Measurements from ENCODE around the gene ATL3. TPM values are rescaled to one million over a fixed set of nuclear protein-coding genes. Genes with fewer than 3 reads are reported as not detected.
A peak's percentile ranks its signal among the peaks of the same experiment; 100 is the strongest.

Gene ATL3
- total RNA-seq, 1 donor from 2014 or later: 78.6 TPM

- no peak for TF ChIP-seq CTCF (IDR thresholded peaks at IDR 0.05)
- H3K4me1 ChIP-seq: peaks cover 29% of the 10 kb centered on the region
Observed at GRCh38 chr11:63683133-63683991, 12.2 kb upstream of the ATL3 start.

GRCh38 chr11:63682066-63683021 is 11.2 kb upstream of the ATL3 start:
- no peaks in the 10 kb centered on the region for H3K36me3 ChIP-seq
- intact Hi-C loops (cut with DNase I): no loop called here
- no peak for ATAC-seq
- peaks cover 29% of the 10 kb centered on the region for H3K4me1 ChIP-seq
- TF ChIP-seq CTCF (IDR thresholded peaks at IDR 0.05): no peak
- no peaks in the 10 kb centered on the region for H3K27me3 ChIP-seq
- peak overlapping the region; percentile 92 for H3K27ac ChIP-seq
- H3K4me3 ChIP-seq: peak overlapping the region; percentile 92
- no peak for DNase-seq
- H3K9me3 ChIP-seq: no peaks in the 10 kb centered on the region

More at GRCh38 chr11:63683133-63683991, 12.2 kb upstream of the ATL3 start:
- DNase-seq (no peak), ATAC-seq (no peak)
- intact Hi-C loops (cut with DNase I): no loop called here
- peak overlapping the region; percentile 92 for H3K4me3 ChIP-seq
- H3K27me3 ChIP-seq: no peaks in the 10 kb centered on the region
- peak overlapping the region; percentile 49 for H3K27ac ChIP-seq
- no peaks in the 10 kb centered on the region for H3K9me3 ChIP-seq
- H3K36me3 ChIP-seq: no peaks in the 10 kb centered on the region

GRCh38 chr11:63681321-63682065 is 10.3 kb upstream of the ATL3 start, which contains the start of gene RTN3:
Gene RTN3, plus strand, starts transcription at chr11:63681500. Its CDS starts 137 bp downstream, at chr11:63681637.
- intact Hi-C loops (cut with DNase I): no loop called here

DNA sequence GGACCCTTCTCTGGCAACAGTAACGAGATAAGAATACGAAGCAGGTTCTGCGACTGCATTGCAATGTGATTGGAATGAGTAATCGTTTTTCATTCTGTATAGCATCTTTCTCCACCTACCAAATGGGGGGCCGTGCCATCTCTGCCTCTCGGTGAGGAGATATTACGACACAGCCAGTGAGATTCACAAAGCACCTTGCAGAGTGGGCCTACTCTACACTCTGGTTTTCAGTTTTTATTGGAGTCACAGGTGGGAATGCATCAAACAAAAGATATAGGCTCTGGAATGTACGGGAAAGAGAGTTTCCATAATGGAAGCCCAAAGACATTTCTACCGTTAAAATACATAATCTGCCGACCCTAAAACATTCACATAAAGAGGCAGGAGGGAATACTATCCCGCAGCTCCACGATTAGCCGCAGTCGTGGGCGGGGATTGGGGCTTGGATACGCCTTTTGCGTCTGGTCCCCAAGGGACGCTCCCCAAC is 9.7 kb upstream of the ATL3 start:
- ATAC-seq (no peak), DNase-seq (no peak)
- no peaks in the 10 kb centered on the region for H3K36me3 ChIP-seq
- TF ChIP-seq CTCF (IDR thresholded peaks at IDR 0.05): no peak
- H3K4me1 ChIP-seq: peaks cover 28% of the 10 kb centered on the region
- intact Hi-C loops (cut with DNase I): no loop called here
- no peaks in the 10 kb centered on the region for H3K9me3 ChIP-seq
- H3K4me3 ChIP-seq: peak overlapping the region; percentile 92
- H3K27me3 ChIP-seq: no peaks in the 10 kb centered on the region
- peak overlapping the region; percentile 74 for H3K27ac ChIP-seq

More at GRCh38 chr11:63681321-63682065, 10.3 kb upstream of the ATL3 start, which contains the start of gene RTN3:
- peak; percentile 14 for TF ChIP-seq CTCF (IDR thresholded peaks at IDR 0.05)
- H3K36me3 ChIP-seq: no peaks in the 10 kb centered on the region
- no peaks in the 10 kb centered on the region for H3K9me3 ChIP-seq
- H3K4me1 ChIP-seq: peaks cover 29% of the 10 kb centered on the region
- peak within 1 kb of the TSS; percentile 92 for H3K27ac ChIP-seq
- ATAC-seq: peak; percentile 98
- peak; percentile 99 for DNase-seq
- H3K27me3 ChIP-seq: no peaks in the 10 kb centered on the region
- H3K4me3 ChIP-seq: peak within 1 kb of the TSS; percentile 92

DNA sequence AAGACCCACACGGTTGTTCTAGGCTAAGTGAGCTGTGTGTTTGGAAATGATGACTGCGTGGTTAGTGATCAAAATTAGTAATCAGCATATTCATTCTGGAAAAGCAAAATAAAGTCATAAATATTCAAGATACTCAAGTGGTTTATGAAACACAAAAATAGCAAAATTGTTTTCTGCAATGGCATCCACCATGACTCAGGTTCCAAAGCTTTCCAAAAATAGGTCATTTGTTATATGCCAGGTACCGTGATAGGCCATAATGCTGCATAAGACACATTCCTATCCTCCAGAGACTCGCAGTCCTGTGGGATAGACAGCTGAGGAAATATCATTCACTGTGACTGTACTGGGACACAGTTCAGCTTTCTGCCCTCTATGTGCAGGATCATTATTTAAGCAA is 2.4 kb upstream of the ATL3 start:
- DNase-seq: no peak
- Histone ChIP-seq H3K36me3 (no peaks in the 10 kb centered on the region), H3K4me3 (no peak overlapping the region), H3K4me1 (peaks cover 19% of the 10 kb centered on the region), H3K9me3 (no peaks in the 10 kb centered on the region), H3K27ac (no peak overlapping the region), H3K27me3 (no peaks in the 10 kb centered on the region)
- no peak for ATAC-seq
- intact Hi-C loops (cut with DNase I): no loop called here
- TF ChIP-seq CTCF (IDR thresholded peaks at IDR 0.05): no peak
